Vagina (tissue), 2 donors: ENCODE measurements around the gene SYT1. TPM values are rescaled to one million over a fixed set of nuclear protein-coding genes. Genes with fewer than 3 reads are reported as not detected.

Experiments
- DNase-seq, 2 donors: peaks; one replicate each; pipeline ENCODE4 v3.0.0-alpha.2; 2017; ENCODE audit errors: extremely low spot score in 2 of 2
- H3K27ac ChIP-seq: fragments of 200-600 bp; sonication (generic); one replicate; pipeline ENCODE4 v1.5.1; 2019
- H3K27me3 ChIP-seq: fragments of 200-600 bp; sonication (generic); one replicate; pipeline ENCODE4 v1.5.1; 2019
- H3K36me3 ChIP-seq, 2 donors: fragments of 200-600 bp; sonication (generic); one replicate each; pipeline ENCODE4 v1.5.1; 2017 to 2019
- H3K4me1 ChIP-seq: fragments of 200-600 bp; sonication (generic); one replicate; pipeline ENCODE4 v1.5.1; 2019
- H3K4me3 ChIP-seq, 2 donors: fragments of 200-600 bp; sonication (generic); 1 replicate in 1 of 2; 2 replicates in 1 of 2; pipeline ENCODE4 v1.5.1; 2016 to 2019
- H3K9me3 ChIP-seq: fragments of 200-600 bp; sonication (generic); one replicate; pipeline ENCODE4 v1.5.1; 2019
- POLR2A ChIP-seq, 2 donors: fragments of 450-650 bp; IDR thresholded peaks; one replicate each; pipeline ENCODE4 v1.6.1; 2017; ENCODE audit warnings: antibody characterized with exemption in 2 of 2, mild to moderate bottlenecking in 2 of 2, moderate library complexity in 2 of 2
- POLR2AphosphoS5 ChIP-seq, 2 donors: sonication (generic); formaldehyde crosslinking; IDR thresholded peaks; one replicate each; pipeline ENCODE4 v1.9.0; 2017; ENCODE audit warnings: antibody characterized with exemption in 2 of 2, mild to moderate bottlenecking in 2 of 2, low read depth in 1 of 2; ENCODE audit not compliant: insufficient read depth in 1 of 2
- intact Hi-C: fragments of 100-400 bp; cut with DNase I; formaldehyde crosslinking; loops from one replicate; pipeline ENCODE4 v1.15.1; 2023
- total RNA-seq: library from RNA; depleted of rRNA; stranded (reverse); fragments of >200 nt; gene quantifications from one replicate; pipeline ENCODE4 v1.2.3, GENCODE V29; 2016
- TF ChIP-seq, protein P1 (sequence below), 3 experiments: fragments of 450-650 bp in 2 of 3; fragments of 200-600 bp in 1 of 3; sonication (generic) in 1 of 3; IDR thresholded peaks; one replicate each; pipeline ENCODE4 v1.5.1; 2017 to 2019; ENCODE audit warnings: antibody characterized with exemption in 3 of 3, mild to moderate bottlenecking in 2 of 3, moderate library complexity in 2 of 3

SYT1 gene
- total RNA-seq, 1 donor from 2014 or later: 13.3 TPM

DNA sequence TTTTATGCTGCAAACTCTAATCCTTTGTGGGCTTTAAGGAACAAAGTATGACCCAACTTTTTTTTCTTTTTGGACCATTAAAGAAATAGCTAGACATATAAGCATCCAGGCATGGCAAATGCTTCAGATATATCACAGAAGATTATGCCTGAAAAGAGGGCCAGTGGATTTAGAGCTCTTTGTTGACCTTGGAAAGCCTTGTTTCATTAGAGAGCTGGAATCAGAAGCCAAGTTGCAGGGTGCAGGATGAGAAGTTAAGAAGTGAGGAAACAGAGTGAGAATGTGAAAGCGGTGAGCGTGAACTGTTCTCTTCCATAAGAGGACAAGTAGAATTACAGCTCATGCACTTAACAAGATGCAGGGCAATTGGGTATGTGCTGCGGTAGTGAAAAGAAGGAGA, 373.7 kb downstream of the SYT1 start:
- Histone ChIP-seq H3K9me3 (no peaks in the 10 kb centered on the region), H3K4me1 (no peaks in the 10 kb centered on the region), H3K27me3 (no peaks in the 10 kb centered on the region), H3K36me3 (no peaks in the 10 kb centered on the region), H3K27ac (no peak overlapping the region), H3K4me3 (no peak overlapping the region)
- intact Hi-C loops: no loop called here
- DNase-seq: no peak
- TF ChIP-seq, protein P1, sequence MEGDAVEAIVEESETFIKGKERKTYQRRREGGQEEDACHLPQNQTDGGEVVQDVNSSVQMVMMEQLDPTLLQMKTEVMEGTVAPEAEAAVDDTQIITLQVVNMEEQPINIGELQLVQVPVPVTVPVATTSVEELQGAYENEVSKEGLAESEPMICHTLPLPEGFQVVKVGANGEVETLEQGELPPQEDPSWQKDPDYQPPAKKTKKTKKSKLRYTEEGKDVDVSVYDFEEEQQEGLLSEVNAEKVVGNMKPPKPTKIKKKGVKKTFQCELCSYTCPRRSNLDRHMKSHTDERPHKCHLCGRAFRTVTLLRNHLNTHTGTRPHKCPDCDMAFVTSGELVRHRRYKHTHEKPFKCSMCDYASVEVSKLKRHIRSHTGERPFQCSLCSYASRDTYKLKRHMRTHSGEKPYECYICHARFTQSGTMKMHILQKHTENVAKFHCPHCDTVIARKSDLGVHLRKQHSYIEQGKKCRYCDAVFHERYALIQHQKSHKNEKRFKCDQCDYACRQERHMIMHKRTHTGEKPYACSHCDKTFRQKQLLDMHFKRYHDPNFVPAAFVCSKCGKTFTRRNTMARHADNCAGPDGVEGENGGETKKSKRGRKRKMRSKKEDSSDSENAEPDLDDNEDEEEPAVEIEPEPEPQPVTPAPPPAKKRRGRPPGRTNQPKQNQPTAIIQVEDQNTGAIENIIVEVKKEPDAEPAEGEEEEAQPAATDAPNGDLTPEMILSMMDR (IDR thresholded peaks at IDR 0.05): no peak
- TF ChIP-seq POLR2A (IDR thresholded peaks at IDR 0.05) (no peak), POLR2AphosphoS5 (IDR thresholded peaks at IDR 0.05; ENCODE audit: insufficient read depth in 1 of 2, low read depth in 1 of 2) (no peak)

DNA sequence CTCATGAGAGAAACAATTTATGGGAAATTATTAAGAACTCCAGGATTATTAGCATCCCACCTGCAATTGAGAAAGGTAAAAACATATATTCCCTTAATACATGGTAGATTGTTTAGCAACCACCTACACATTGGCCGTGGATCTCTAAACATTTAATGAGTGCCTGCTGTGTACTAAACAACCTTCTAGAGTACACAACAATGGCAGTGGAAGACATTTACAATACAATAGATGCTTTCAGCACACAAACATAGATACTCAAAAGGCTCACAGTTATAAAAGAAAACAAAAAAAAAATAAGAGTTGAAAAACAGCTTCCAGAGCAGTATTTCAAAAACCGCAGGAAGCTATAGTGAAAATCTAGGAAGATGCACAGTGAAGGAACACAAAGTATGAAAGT, 382.9 kb downstream of the SYT1 start:
- no peaks in the 10 kb centered on the region for H3K27me3 ChIP-seq
- no peak for DNase-seq
- no peak for TF ChIP-seq POLR2A (IDR thresholded peaks at IDR 0.05)
- TF ChIP-seq, protein P1 (IDR thresholded peaks at IDR 0.05): no peak
- no peak for TF ChIP-seq POLR2AphosphoS5 (IDR thresholded peaks at IDR 0.05; ENCODE audit: insufficient read depth in 1 of 2, low read depth in 1 of 2)
- H3K36me3 ChIP-seq: no peaks in the 10 kb centered on the region
- H3K9me3 ChIP-seq: no peaks in the 10 kb centered on the region
- H3K27ac ChIP-seq: no peak overlapping the region
- H3K4me3 ChIP-seq: no peak overlapping the region
- intact Hi-C loops: no loop called here
- H3K4me1 ChIP-seq: no peaks in the 10 kb centered on the region

DNA sequence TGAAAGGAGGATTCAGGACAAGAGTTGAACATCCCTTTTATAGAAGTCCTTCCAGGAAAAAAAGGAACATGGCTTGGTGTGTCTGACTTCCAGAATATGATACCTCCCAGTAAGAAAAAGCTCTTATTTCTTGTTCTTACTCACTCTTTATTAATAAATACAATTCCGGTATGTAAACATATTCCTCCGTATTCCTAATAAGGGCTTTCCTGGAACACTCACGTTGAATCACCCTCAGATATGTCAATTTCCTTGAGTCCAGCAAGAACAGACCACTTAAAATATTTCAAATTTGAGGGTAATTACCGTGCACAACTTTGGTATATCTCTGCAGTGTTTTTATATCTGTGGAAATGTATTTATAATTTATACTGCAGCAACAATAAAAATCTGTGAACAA, 385.6 kb downstream of the SYT1 start:
- no peaks in the 10 kb centered on the region for H3K9me3 ChIP-seq
- DNase-seq: no peak
- no peaks in the 10 kb centered on the region for H3K27me3 ChIP-seq
- H3K36me3 ChIP-seq: no peaks in the 10 kb centered on the region
- no peak overlapping the region for H3K27ac ChIP-seq
- TF ChIP-seq POLR2A (IDR thresholded peaks at IDR 0.05): no peak
- TF ChIP-seq, protein P1 (IDR thresholded peaks at IDR 0.05): no peak
- no peak for TF ChIP-seq POLR2AphosphoS5 (IDR thresholded peaks at IDR 0.05; ENCODE audit: insufficient read depth in 1 of 2, low read depth in 1 of 2)
- H3K4me3 ChIP-seq: no peak overlapping the region
- intact Hi-C loops: no loop called here
- H3K4me1 ChIP-seq: no peaks in the 10 kb centered on the region

DNA sequence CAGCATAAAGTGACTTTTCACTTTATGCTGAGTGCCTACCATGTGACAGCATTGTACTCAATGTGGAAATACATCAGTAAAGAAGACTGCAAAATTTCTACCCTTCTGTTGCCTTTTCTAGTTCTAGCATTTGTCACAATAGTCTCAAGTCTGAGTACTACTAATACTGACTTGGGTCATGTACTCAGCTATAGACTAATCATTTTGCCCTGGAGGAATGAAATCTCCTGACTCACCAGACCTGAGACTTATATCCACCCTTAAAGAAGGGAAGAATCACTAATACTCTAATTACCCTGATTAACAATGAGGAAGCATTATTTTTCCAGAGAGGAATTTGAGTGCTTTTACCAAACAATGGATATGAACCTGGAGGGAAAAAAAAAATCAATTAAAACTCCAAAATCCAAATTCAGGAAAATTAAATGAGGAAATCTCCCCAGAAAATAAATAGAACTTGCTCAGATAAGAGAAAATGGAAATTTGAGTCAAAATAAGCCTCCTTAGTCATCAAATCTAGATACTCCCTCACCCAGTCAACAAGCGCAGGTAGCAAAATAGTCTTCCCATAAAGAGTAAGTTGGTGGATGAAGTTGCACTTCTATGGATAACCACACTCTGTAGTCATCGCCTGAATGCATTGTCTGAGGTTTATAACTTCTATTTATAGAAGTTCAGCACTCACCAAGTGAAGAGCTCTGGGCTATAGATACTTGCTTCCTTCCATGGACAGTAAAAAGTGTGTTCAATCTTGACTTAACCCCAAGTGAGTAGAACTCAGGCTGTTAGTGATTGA, 386.6 kb downstream of the SYT1 start:
- H3K27ac ChIP-seq: no peak overlapping the region
- intact Hi-C loops: no loop called here
- no peaks in the 10 kb centered on the region for H3K4me1 ChIP-seq
- no peak overlapping the region for H3K4me3 ChIP-seq
- TF ChIP-seq POLR2A (IDR thresholded peaks at IDR 0.05) (no peak), POLR2AphosphoS5 (IDR thresholded peaks at IDR 0.05; ENCODE audit: insufficient read depth in 1 of 2, low read depth in 1 of 2) (no peak)
- TF ChIP-seq, protein P1 (IDR thresholded peaks at IDR 0.05): no peak
- no peaks in the 10 kb centered on the region for H3K27me3 ChIP-seq
- H3K36me3 ChIP-seq: no peaks in the 10 kb centered on the region
- no peak for DNase-seq
- no peaks in the 10 kb centered on the region for H3K9me3 ChIP-seq

DNA sequence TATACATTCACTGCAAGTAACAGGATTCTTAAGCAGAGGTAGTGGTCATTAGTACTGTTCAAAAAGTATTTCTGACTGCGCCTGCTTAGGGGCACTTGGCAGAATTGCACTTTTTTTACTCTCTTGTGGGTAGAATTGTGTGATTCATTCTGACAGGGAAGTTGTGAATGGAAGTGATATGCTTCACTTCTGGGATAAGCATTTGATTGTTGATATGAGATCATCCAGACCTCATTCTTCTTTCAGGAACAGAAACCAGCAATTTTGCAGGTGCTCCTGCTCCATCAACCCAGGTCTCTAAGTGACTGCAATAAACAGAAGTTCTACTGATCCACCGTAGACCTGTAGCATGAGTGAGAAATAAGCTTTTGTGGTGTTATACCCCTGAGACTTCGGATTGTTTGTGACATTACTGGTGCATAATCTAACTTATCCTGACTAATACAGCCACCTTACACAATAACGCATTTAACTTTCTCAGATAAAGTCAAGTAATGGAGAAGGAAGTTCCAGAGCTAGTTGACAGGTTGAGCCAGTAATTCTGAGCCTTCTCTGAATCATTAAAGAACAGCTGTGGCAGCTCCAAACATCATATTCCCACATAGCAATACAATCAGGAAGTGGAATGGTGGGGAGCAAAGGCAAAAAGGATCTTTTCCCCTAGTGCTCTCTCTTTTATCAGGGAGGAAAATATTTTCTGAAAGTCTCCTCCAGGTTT, 387.9 kb downstream of the SYT1 start:
- no peak for DNase-seq
- H3K9me3 ChIP-seq: no peaks in the 10 kb centered on the region
- TF ChIP-seq POLR2A (IDR thresholded peaks at IDR 0.05): no peak
- TF ChIP-seq, protein P1 (IDR thresholded peaks at IDR 0.05): no peak
- no peaks in the 10 kb centered on the region for H3K27me3 ChIP-seq
- intact Hi-C loops: no loop called here
- no peak overlapping the region for H3K4me3 ChIP-seq
- H3K27ac ChIP-seq: no peak overlapping the region
- H3K4me1 ChIP-seq: no peaks in the 10 kb centered on the region
- H3K36me3 ChIP-seq: no peaks in the 10 kb centered on the region
